GM12878 (cell line): Measurements from ENCODE around the gene MRM3. TPM values are rescaled to one million over a fixed set of nuclear protein-coding genes. Genes with fewer than 3 reads are reported as not detected.

Experiments
- ATAC-seq: fragments of 200-7000 bp; cut with Tn5 transposase; 3 replicates; pipeline ENCODE4 v1.9.1; 2020; ENCODE audit warnings: mild to moderate bottlenecking, moderate library complexity
- BruUV-seq: library from RNA; stranded (reverse); fragments of 400-500 nt; replicated peaks from 2 replicates; lab custom pipeline; 2021; lab: Mats Ljungman, UMichigan
- CTCF ChIA-PET: fragments of 300-600 bp; sonication (Branson Sonifier 250); formaldehyde crosslinking; extraction: SDS; loops from one replicate; lab custom pipeline; 2021; ENCODE audit warnings: inconsistent platforms; lab: Yijun Ruan, JAX
- POLR2A ChIA-PET: fragments of 350-600 bp; formaldehyde crosslinking; extraction: SDS; loops from one replicate; lab custom pipeline; 2021; ENCODE audit warnings: inconsistent platforms; lab: Charles Lee
- RAD21 ChIA-PET: fragments of 300-600 bp; sonication (Branson Sonifier 250); formaldehyde crosslinking; loops from one replicate; lab custom pipeline; 2023; ENCODE audit warnings: antibody characterized with exemption; ENCODE audit not compliant: unreplicated experiment; lab: Charles Lee
- SMC1A ChIA-PET: fragments of 300-600 bp; sonication (Branson Sonifier 250); formaldehyde crosslinking; loops from one replicate; lab custom pipeline; 2023; ENCODE audit not compliant: unreplicated experiment, uncharacterized antibody; lab: Charles Lee
- DNase-seq: peaks from one replicate; pipeline ENCODE4 v3.0.0-alpha.2; 2011; ENCODE audit warnings: low read depth, low spot score
- FAIRE-seq: peaks from 3 replicates; lab custom pipeline; 2011; peaks lifted over from hg19 to GRCh38; lab: Jason Lieb, UNC
- H2AFZ ChIP-seq: 2 replicates; pipeline ENCODE4 v1.6.0; 2011; ENCODE audit warnings: low read depth, low read length, control low read depth; ENCODE audit not compliant: control insufficient read depth
- H3K27ac ChIP-seq: 2 replicates; pipeline ENCODE4 v1.5.1; 2011; ENCODE audit warnings: control low read depth; ENCODE audit not compliant: control insufficient read depth, insufficient read depth
- H3K27me3 ChIP-seq, 2 experiments: replicated peaks in 1 of 2; 2 replicates each; pipeline versions ENCODE4 v1.6.0 to v1.6.1; 2011; ENCODE audit warnings: low read length in 1 of 2; ENCODE audit not compliant: control insufficient read depth in 2 of 2, insufficient read depth in 2 of 2
- H3K36me3 ChIP-seq, 2 experiments: 2 replicates each; pipeline ENCODE4 v1.5.1; 2011; ENCODE audit warnings: low read length in 1 of 2; ENCODE audit not compliant: control insufficient read depth in 2 of 2, insufficient read depth in 2 of 2
- H3K4me1 ChIP-seq: 2 replicates; pipeline ENCODE4 v1.6.1; 2011; ENCODE audit warnings: mild to moderate bottlenecking, low read length, moderate library complexity, mixed read lengths; ENCODE audit not compliant: control insufficient read depth, insufficient read depth
- H3K4me2 ChIP-seq: 2 replicates; pipeline ENCODE4 v1.6.0; 2011; ENCODE audit warnings: control low read depth; ENCODE audit not compliant: control insufficient read depth, insufficient read depth
- H3K4me3 ChIP-seq: fragments of 200-600 bp; sonication (generic); 2 replicates; pipeline ENCODE4 v1.5.1; 2016
- H3K79me2 ChIP-seq: 2 replicates; pipeline ENCODE4 v1.6.0; 2011; ENCODE audit warnings: low read length; ENCODE audit not compliant: control insufficient read depth, insufficient read depth
- H3K9ac ChIP-seq: 2 replicates; pipeline ENCODE4 v1.8.0; 2011; ENCODE audit warnings: low read length, control low read depth, mixed read lengths; ENCODE audit not compliant: control insufficient read depth, insufficient read depth
- H3K9me3 ChIP-seq: replicated peaks from 3 replicates; pipeline ENCODE4 v1.5.1; 2011; ENCODE audit warnings: mild to moderate bottlenecking, low read length; ENCODE audit not compliant: control insufficient read depth, insufficient read depth
- H4K20me1 ChIP-seq: 2 replicates; pipeline ENCODE4 v1.6.0; 2011; ENCODE audit not compliant: control insufficient read depth, insufficient read depth
- HCFC1 ChIP-seq: fragments of 150-350 bp; IDR thresholded peaks from 2 replicates; pipeline ENCODE4 v1.6.1; 2014; ENCODE audit warnings: low read length
- IRF4 ChIP-seq: IDR thresholded peaks from 2 replicates; pipeline ENCODE4 v1.6.1; 2011; ENCODE audit warnings: low read depth, low read length
- KLF5 ChIP-seq: fragments of 450-650 bp; IDR thresholded peaks from 2 replicates; pipeline ENCODE4 v1.6.1; 2014; ENCODE audit warnings: mild to moderate bottlenecking; ENCODE audit not compliant: partially characterized antibody
- NFXL1 ChIP-seq: fragments of 450-650 bp; IDR thresholded peaks from 2 replicates; pipeline ENCODE4 v1.6.1; 2017; ENCODE audit warnings: antibody characterized with exemption, mild to moderate bottlenecking, borderline replicate concordance
- PAX5 ChIP-seq: IDR thresholded peaks from 2 replicates; pipeline ENCODE4 v1.6.1; 2011; ENCODE audit warnings: low read depth, low read length, borderline replicate concordance
- ZSCAN29 ChIP-seq: fragments of 450-650 bp; IDR thresholded peaks from 2 replicates; pipeline ENCODE4 v1.6.1; 2017; ENCODE audit warnings: mild to moderate bottlenecking, moderate library complexity
- WGBS: methylation state at CpG from one replicate; pipeline ENCODE4 v1.1.6; 2016; ENCODE audit warnings: low lambda C conversion rate; ENCODE audit not compliant: insufficient replicate concordance, insufficient coverage; ENCODE audit errors: missing lambda C conversion rate; 5-methylcytosine and 5-hydroxymethylcytosine counted together
- in situ Hi-C: fragments of 300-500 bp; cut with MboI; formaldehyde crosslinking; loops from 9 replicates; pipeline ENCODE4 v1.14.3; 2018; ENCODE audit warnings: mixed read lengths
- intact Hi-C: fragments of 100-400 bp; cut with micrococcal nuclease; formaldehyde crosslinking; loops from one replicate; pipeline ENCODE4 v1.14.2; 2022; ENCODE audit not compliant: unreplicated experiment
- polyA plus RNA-seq, 11 experiments: library from polyadenylated mRNA; depleted of rRNA in 4 of 11; unstranded in 6 of 11; stranded (reverse) in 5 of 11; fragments of >200 nt; fragmentation: Nextera tagmentation in 4 of 11; fragmentation: Illumina TruSeq in 1 of 11; extraction: Ambion mirVana in 4 of 11; extraction: Trizol in 1 of 11; gene quantifications; 1 replicate in 1 of 11; 2 replicates in 10 of 11; pipeline versions ENCODE4 v1.2.1 to v1.2.3, GENCODE V29; 2011 to 2016; ENCODE audit warnings: inconsistent platforms in 2 of 11, missing spikeins in 2 of 11, low read depth in 1 of 11
- total RNA-seq, 4 experiments: library from RNA; depleted of rRNA in 3 of 4; stranded (reverse); fragments of >200 nt in 3 of 4; fragmentation: Illumina TruSeq in 1 of 4; extraction: Trizol in 1 of 4; gene quantifications; 2 replicates each; pipeline versions ENCODE4 v1.2.1 to v1.2.3, GENCODE V29; 2013 to 2021
- TF ChIP-seq, protein P1 (sequence below): IDR thresholded peaks from 2 replicates; pipeline ENCODE4 v1.6.1; 2012; ENCODE audit warnings: low read depth, low read length, improper control_type of control experiment
- TF ChIP-seq, protein P2 (sequence below): IDR thresholded peaks from 2 replicates; pipeline ENCODE4 v1.6.1; 2011; ENCODE audit warnings: mild to moderate bottlenecking, low read depth, low read length, moderate library complexity; ENCODE audit not compliant: insufficient replicate concordance
- TF ChIP-seq, protein P3 (sequence below): fragments of 450-650 bp; IDR thresholded peaks from 2 replicates; pipeline ENCODE4 v1.6.1; 2017; ENCODE audit warnings: low read depth, mild to moderate bottlenecking, moderate library complexity
- TF ChIP-seq, protein P4 (sequence below): fragments of 450-650 bp; IDR thresholded peaks from 2 replicates; pipeline ENCODE4 v1.6.1; 2018; ENCODE audit warnings: borderline replicate concordance, mild to moderate bottlenecking; ENCODE audit not compliant: partially characterized antibody
- TF ChIP-seq, protein P5 (sequence below): IDR thresholded peaks from 2 replicates; pipeline ENCODE4 v1.6.1; 2011; ENCODE audit warnings: low read depth, low read length, improper control_type of control experiment, borderline replicate concordance

The MRM3 gene
- total and polyA plus RNA-seq, 10 of the 15 experiments (the other 5 are each of a cell fraction or from before 2014, with no cell fraction given): 2.3 to 48.9 (median 26.6) TPM

DNA sequence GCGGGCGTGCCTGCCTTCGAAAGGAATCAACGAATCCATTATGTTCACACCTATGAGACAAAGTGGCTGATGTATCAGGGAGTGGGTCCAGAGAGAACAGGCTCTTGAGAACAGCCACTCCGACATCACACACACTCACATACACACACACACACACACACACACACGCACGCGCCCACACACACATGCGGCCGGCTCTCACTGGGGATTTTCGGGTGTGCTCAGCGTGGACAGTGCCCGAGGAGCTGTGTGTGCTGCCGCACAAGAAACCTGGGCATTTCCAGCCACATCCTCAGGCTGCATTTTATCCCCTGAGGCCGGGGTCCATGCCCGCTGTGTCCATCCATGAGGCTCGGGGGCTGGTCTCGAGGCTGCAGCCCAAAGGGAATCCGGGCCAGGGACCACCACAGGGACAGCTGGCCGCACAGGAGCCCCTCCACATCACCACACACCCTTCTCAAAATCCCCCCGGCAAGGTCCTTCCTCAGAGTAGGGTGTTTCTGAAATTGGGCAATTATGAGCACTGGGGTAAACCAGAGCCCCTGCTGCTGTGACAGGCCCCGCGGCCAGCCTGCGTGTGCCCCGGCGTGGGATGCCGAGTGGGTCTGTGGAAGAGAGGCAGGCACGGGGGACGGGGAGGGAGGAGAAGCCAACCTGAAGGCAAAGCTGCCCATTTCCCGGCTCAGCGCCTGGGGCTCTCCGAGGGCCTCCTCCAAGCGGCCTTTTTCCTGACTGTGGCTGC, 24.8 kb downstream of the MRM3 start:
- Histone ChIP-seq H3K4me2 (no peak overlapping the region), H3K4me1 (no peaks in the 10 kb centered on the region), H3K27me3 (no peaks in the 10 kb centered on the region), H3K79me2 (no peaks in the 10 kb centered on the region), H4K20me1 (no peaks in the 10 kb centered on the region), H3K9me3 (no peaks in the 10 kb centered on the region), H3K27ac (no peak overlapping the region), H2AFZ (no peak overlapping the region), H3K9ac (no peak overlapping the region), H3K36me3 (no peaks in the 10 kb centered on the region), H3K4me3 (no peak overlapping the region)
- ChIA-PET RAD21 (no interaction called here), SMC1A (no interaction called here), CTCF (no interaction called here), POLR2A (interaction anchor here (0.6 kb wide), 1 partner anchor 171 kb away, joined by 3 read pairs; no protein-coding TSS in a partner anchor)
- intact Hi-C loops (no loop called here), in situ Hi-C loops (no loop called here)
- TF ChIP-seq, protein P1, sequence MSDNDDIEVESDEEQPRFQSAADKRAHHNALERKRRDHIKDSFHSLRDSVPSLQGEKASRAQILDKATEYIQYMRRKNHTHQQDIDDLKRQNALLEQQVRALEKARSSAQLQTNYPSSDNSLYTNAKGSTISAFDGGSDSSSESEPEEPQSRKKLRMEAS: no peak
- TF ChIP-seq HCFC1: no peak
- no peak for TF ChIP-seq IRF4
- TF ChIP-seq, protein P2, sequence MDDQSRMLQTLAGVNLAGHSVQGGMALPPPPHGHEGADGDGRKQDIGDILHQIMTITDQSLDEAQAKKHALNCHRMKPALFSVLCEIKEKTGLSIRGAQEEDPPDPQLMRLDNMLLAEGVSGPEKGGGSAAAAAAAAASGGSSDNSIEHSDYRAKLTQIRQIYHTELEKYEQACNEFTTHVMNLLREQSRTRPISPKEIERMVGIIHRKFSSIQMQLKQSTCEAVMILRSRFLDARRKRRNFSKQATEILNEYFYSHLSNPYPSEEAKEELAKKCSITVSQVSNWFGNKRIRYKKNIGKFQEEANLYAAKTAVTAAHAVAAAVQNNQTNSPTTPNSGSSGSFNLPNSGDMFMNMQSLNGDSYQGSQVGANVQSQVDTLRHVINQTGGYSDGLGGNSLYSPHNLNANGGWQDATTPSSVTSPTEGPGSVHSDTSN: no peak
- TF ChIP-seq, protein P3, sequence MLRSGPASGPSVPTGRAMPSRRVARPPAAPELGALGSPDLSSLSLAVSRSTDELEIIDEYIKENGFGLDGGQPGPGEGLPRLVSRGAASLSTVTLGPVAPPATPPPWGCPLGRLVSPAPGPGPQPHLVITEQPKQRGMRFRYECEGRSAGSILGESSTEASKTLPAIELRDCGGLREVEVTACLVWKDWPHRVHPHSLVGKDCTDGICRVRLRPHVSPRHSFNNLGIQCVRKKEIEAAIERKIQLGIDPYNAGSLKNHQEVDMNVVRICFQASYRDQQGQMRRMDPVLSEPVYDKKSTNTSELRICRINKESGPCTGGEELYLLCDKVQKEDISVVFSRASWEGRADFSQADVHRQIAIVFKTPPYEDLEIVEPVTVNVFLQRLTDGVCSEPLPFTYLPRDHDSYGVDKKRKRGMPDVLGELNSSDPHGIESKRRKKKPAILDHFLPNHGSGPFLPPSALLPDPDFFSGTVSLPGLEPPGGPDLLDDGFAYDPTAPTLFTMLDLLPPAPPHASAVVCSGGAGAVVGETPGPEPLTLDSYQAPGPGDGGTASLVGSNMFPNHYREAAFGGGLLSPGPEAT: no peak
- TF ChIP-seq NFXL1: no peak
- TF ChIP-seq ZSCAN29: no peak
- TF ChIP-seq, protein P4, sequence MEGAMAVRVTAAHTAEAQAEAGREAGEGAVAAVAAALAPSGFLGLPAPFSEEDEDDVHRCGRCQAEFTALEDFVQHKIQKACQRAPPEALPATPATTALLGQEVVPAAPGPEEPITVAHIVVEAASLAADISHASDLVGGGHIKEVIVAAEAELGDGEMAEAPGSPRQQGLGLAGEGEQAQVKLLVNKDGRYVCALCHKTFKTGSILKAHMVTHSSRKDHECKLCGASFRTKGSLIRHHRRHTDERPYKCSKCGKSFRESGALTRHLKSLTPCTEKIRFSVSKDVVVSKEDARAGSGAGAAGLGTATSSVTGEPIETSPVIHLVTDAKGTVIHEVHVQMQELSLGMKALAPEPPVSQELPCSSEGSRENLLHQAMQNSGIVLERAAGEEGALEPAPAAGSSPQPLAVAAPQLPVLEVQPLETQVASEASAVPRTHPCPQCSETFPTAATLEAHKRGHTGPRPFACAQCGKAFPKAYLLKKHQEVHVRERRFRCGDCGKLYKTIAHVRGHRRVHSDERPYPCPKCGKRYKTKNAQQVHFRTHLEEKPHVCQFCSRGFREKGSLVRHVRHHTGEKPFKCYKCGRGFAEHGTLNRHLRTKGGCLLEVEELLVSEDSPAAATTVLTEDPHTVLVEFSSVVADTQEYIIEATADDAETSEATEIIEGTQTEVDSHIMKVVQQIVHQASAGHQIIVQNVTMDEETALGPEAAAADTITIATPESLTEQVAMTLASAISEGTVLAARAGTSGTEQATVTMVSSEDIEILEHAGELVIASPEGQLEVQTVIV: no peak
- no peak for TF ChIP-seq KLF5
- TF ChIP-seq PAX5: no peak
- TF ChIP-seq, protein P5, sequence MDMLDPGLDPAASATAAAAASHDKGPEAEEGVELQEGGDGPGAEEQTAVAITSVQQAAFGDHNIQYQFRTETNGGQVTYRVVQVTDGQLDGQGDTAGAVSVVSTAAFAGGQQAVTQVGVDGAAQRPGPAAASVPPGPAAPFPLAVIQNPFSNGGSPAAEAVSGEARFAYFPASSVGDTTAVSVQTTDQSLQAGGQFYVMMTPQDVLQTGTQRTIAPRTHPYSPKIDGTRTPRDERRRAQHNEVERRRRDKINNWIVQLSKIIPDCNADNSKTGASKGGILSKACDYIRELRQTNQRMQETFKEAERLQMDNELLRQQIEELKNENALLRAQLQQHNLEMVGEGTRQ: no peak
- BruUV-seq: no TSS peak
- 57% methylated on average over 31 of the region's 33 CpGs for WGBS
- DNase-seq: no peak
- no peak for FAIRE-seq
- ATAC-seq: no peak
